GM12872 (cell line): Measurements from ENCODE around the gene XRCC4.

Source experiments
- CTCF ChIP-seq: IDR thresholded peaks from 3 replicates; pipeline ENCODE4 v1.5.1; 2011; ENCODE audit warnings: low read depth, mild to moderate bottlenecking, low read length, moderate library complexity; ENCODE audit not compliant: insufficient read depth

Gene XRCC4

GRCh38 chr5:83401122-83401731, 323.9 kb downstream of the XRCC4 start:
- TF ChIP-seq CTCF = no peak

GRCh38 chr5:83401775-83402174, 324.4 kb downstream of the XRCC4 start:
- no peak for TF ChIP-seq CTCF
